ENCODE results near the gene SFMBT2.
A peak's percentile ranks its signal among the peaks of the same experiment; 100 is the strongest.

The SFMBT2 gene

DNA sequence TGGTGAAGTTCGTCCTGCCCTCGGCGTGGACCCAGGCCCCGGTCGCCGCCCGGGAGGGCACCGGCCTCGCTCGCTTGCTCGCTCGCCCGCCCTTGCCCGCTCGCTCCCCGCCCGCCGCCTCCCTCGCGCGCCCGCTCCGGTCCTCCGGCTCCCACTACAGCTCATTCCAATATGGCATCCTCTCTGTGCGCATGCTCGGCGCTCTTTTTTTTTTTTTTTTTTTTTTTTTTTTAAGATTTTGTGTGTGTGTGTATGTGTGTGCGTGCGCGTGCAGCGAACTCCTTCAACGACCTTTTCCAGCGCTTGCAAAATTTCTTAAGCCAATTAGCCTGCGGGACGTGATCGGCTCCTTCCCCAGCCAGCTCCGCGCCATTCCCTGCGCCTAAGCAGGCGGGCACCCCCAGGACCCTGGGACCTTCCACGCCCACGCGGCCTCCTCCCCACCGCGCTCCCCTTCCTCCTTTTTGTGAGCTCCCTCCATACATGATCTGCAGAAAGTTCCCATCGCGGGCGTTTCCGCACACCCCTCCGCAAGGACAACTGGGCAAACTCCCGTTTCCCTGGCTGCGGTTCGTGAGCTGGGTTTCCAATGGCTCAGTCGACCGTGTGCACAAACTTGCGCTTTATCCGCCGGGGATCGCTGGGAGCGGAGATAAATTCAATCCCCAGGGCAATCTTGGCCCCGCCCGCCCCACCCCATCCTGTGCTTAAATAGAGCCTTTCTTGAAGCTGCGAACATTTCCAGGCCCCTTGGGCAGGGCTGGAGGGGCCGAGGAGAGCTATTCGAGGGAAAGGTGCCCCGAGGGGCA is at the start of gene SFMBT2:
Gene SFMBT2, minus strand, starts transcription at position 173 of the 809 bp plus-strand sequence. CDS start 29,136 bp downstream, outside the sequence.
- DNase-seq, result peak in 41 of 51 donors; percentile 19 to 78 (median 52)

DNA sequence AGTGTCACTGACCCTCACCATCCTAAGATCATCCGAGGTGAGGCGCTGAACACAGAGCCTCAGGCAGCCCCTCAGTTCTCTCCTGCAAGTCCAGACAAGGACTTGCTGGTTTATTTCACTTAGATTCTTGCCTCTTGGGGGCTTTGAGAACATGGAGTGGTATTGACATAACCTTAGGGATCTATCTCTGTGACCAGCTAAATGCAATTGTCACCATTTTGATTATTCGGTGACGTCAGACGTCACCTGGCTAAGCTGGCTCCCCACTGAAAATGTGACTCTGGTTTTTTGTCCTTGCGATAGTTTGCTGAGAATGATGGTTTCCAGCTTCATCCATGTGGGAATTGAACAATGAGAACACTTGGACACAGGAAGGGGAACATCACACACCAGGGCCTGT is 49.2 kb upstream of the SFMBT2 start:
- no peak for DNase-seq

DNA sequence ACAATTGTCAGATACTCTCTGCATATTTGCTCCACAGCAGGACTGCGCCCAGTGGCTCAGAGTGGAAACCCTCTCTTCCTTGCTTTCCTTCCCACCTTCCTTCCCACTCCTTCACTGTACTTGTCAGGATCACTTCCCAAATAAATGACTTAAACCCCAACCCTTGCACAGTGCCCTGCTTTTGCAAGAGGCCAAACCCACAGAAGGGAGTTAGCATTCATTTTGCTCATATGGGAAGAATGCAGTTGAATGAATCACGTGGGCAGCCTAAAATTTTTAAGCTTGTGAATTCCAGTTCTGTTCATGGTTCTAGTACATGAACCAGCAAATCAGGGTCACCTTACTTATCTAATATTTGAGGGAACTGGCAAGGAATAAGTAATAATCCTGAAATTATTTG is 47.7 kb upstream of the SFMBT2 start:
- DNase-seq, result no peak

DNA sequence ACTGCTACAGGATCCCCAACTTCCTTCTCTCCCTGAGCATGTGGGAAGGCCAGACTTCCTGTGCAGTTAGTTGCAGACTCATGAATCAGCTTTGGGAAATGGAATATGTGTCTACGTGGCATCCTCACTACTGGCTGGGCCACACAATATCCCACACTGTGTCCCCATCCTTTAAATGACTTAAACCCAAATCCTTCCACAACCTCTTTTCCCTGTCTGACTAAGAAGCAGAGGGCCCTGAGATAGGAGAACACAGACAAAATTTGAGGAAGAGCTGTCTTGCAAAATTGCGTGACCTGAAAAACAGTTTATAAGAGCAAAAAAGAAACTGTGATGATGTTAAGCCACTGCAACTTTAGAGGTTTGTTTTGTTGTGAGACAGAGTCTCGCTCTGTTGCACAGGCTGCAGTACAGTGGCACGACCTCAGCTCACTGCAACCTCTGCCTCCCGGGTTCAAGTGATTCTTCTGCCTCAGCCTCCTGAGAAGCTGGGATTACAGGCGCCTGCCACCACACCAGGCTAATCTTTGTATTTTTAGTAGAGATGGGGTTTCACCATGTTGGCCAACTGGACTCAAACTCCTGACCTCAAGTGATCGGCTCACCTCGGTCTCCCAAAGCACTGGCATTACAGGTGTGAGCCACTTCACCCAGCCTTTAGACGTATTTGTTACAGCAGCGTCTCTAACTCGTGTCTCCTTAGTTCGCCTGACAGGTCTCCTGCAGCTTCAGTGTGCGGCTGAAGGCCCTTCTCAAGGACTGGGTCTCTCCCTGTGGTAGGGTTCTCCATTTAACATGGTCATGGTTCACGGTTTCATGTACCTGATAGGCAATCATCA is 46.9 kb upstream of the SFMBT2 start:
- DNase-seq, result no peak

DNA sequence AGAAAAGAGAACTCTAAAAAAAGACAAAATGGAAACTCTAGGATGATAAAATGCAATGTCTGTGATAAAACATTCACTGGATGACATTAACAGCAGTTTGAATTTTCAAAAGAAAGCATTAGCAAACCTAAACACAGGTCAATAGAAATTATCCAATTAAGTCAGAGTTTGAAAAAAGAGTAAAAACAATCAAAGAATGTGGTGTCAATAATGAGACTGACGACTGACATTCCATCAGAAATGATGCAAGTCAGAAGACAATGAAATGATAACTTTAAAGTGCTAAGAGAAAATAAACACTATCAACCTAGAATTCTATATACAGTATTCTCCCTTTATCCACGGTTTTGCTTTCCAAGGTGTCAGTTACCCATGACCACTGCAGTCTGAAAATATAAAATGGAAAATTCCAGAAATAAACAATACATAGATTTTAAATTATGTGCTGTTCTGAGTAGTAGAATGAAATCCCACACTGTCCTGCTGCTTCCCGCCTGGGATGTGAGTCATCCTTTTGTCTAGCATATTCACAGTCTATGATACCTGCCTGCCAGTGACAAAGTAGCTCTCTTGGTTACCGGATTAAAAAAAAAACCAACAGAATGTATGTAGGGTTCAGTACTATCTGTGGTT is 38.3 kb upstream of the SFMBT2 start:
- no peak for DNase-seq

DNA sequence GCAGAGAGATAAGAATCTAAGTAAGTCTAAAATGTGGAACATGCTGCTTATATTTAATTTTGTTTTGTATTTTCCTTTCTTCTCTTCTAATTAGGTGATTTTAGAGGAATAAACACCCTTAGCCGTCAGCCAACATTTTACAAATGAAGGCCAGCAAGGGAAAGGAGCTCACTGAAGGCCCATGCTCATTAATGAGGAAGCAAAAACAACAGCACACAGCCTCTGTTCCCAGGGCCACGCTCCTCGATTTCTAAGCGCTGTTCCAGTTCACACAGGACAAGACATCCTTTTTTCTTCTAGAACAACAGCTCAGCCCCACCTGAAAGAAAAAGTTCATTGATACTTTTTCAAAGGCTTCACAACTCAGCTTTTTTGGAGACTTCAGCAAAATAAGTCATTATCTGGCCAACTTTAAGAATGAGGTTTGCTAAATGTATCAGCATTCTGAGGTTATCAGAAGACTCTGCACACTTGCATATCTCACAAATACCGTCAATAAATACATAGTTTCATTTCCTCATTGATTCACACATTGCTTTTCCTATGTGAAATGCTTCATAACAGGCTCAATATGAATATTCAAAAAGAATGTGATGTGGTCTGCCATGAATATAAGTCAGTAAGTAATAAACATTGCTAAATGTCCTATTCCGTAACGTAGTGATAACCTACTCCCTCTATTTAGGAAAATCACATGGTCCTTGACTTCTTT is 34.8 kb upstream of the SFMBT2 start:
- DNase-seq, result peak in 14 of 51 donors; percentile 3 to 49 (median 16)

DNA sequence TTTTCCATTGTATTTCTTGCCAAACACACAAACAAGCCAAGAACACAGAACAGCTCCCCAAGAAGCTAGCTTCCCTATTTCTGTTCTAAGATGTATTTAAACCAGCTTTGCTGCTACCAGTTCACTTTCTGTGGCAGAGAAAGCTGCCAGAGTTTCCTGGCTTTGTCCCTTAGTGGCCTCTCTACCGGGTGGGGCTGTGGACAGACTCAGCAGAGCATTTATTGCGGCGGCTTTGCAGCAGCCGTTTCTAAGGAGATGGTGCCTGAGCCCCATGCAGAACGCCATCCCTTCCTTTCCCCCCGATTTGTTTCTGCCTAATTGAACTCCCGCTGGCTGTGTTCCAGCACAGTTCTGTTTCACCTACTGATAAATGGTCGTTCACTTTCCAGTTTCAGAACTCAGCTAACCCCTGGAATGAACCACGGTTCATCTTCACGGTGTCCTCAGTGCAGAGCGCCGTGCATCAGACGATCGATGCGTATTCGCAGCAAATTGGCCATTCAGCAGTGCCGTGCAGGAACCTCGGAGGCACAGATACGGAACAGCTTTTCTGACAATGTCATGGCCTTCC is 33.8 kb upstream of the SFMBT2 start:
- peak in 46 of 51 donors; percentile 6 to 85 (median 52) for DNase-seq

DNA sequence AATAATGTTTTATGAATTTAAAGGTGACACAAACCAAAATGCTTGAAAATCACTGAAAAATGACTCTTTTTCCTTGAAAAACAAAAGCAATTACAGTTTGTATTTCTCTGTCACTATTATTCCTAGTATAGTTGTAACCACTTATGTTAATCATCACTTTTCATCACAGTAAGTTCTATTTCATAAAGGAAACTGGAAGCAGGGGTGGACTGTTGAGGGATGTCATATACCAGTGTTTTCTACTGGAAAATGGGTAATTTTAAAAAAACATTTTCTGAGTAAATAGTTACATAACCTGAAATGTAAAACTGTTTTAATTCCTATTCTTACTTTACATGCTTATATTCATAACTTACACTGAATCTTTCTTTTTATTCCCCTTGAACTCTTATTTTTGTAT is 32.2 kb upstream of the SFMBT2 start:
- no peak for DNase-seq

DNA sequence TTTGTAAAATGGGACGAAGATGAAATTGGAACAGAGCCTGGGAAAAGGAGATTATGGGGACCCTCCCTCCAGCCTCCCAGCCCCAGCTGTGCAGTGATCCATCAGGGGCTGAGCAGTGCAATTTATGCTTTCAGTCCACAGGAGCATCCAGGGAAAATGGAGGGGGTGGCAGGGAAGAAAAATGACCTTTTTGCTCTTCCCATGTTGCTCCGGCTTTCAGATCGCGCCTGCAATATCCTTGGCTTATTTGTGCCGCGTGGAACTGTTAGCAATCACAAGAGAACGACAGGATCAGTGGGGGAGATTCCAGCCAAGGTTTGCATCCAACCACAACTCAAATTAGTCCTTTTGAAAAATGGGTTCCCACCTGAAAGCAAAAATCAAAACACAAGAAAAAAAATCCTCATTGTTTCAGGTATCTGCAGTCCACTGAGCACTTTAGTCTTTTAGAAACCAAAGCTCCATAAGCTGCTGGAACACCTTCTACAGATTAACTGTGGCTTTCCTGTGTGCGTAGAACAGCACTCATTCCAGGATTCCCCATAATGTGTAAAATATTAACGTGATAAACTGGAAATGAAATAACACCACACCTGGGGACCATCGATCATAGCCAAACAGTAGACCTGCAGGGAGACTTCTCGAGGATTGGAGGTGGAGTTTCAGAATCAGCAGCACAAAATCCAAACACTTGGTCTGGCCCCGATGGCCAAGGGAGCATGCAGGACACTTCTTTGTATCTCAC is 30.7 kb upstream of the SFMBT2 start:
- DNase-seq, result no peak

DNA sequence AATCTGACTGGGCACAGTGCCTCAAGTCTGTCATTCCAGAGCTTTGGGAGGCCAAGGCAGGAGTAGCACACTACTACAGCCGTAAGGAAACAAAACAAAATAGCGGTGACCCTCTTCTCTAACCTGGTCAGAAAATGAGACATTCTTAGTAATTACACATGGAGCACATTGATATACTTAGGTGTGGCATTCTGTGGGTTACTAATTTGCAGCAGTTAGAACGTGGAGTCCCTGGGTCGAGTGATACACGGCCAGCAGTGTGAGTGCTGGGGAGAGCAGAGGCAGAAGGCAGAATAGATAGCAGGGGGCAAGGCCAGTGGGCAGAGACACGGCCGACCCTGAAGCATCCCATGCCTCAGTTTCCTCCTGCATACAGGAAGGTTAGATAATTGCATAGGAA is 28.9 kb upstream of the SFMBT2 start:
- no peak for DNase-seq

DNA sequence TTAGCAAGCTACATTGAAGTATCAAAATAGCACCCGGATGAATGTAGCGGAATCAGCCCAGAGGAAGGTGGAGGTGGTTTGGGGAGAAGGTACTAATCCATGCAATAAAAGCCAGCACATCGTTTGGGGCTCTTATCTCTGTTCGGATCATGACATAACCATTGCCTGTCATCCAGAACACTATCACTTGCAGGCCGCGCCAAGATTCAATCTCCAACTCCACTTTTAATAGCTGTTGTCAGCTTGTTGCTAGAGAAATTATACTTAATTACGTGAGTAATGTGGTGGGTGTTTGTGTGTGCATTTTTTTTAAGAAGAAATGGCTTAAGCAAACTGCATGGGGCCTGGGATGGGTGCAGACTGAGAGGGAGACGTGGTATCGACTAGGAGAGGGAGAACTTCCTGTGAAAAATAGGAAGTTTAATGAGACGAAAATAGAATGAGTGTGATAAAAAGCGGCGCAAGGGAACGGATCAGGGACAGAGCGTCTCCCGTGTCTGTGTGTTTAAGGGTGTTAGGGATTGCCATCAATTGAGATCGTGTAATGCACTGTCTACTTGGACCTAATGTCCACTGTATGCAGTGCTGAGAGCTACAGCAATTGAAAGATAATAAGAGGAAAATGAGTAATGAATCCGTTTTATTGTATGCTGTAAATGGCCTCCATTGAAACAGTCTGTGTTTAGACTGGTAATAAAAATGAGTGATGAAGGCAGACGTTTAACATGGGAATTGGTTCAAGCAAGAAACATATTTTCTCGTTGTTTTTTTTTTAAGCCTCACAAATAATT is 27.6 kb upstream of the SFMBT2 start:
- DNase-seq, result peak in 1 of 51 donors; percentile 58

DNA sequence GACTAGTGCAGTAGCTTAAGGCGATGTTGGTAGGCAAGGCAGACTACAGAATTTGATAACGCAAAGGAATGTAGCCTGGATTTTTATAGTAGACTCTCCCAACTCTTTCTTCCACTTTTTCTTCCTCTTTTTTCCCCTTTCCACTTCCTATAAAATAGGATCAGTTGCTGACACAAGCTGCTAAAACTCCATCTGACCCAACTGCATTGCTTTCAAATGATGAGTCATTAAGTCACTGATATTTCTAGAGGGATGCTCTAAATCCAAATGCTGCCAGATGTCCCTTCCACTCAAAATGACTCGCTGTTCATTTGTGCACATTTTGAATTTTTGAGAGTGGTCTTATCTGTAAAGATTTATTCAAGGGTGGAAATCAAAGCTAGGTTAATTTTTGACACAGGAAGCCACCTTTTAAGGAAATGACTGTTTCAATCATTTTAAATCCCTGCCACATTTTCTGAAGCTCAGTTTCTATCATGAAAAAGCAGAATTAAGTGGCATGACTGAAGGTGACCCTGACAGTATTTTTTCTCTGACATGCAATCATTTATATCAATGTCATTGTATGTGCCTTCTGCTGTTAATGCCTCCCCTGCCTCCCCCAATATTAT is 25.8 kb upstream of the SFMBT2 start:
- DNase-seq, result no peak

DNA sequence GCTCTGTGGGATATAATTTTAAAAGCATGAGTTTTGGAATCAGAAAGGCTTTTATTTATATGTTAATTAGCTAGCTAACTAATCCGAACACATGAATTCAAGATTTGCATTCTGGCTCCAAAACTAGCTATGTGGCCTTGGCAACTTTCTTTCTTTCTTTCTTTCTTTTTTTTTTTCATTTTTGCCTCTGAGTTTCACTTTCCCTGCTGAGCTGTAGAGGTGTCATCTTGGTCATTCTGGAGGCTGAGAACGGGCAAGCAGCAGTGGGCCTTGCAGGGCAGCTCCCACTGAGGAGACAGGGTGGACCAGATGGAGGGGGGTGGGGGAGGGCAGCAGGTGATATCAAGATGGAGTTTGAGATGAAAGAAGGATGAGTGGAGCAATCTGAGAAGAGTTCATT is 24.8 kb upstream of the SFMBT2 start:
- no peak for DNase-seq

DNA sequence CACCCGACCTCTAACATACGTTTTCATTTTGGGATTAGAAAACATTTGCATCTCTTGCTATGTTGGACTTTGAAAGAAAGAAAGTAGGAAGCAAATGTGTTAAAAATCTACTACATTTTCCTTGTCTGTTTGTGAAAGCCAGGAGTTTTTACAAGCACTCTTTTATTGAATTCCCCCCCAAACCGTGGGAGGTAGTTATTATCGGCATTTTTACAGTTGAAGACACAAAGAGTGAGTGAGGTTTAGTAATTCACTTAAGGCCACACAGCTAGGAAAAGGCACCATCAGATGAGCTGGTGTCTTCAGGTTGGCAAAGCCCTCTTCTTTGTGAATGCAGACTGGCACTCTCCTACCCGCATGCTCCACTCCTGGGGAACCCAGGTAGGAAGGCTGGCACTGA is 23.5 kb upstream of the SFMBT2 start:
- no peak for DNase-seq

DNA sequence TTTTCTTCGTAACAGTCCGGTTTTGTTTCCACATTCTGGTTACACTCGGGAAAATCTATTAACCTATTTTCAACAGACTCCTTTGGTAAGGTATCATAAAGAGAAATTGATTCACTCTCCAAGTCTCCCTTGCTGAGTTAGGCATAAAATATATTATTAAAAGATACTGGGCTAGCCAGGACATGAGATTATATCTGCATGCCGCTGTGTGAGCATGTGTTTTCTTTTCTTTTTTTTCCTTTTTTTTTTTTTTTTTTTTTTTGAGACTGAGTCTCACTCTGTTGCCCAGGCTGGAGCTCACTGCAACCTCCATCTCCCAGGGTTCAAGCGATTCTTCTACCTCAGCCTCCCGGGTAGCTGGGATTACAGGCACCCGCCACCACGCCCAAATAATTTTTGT is 23.0 kb upstream of the SFMBT2 start:
- no peak for DNase-seq

DNA sequence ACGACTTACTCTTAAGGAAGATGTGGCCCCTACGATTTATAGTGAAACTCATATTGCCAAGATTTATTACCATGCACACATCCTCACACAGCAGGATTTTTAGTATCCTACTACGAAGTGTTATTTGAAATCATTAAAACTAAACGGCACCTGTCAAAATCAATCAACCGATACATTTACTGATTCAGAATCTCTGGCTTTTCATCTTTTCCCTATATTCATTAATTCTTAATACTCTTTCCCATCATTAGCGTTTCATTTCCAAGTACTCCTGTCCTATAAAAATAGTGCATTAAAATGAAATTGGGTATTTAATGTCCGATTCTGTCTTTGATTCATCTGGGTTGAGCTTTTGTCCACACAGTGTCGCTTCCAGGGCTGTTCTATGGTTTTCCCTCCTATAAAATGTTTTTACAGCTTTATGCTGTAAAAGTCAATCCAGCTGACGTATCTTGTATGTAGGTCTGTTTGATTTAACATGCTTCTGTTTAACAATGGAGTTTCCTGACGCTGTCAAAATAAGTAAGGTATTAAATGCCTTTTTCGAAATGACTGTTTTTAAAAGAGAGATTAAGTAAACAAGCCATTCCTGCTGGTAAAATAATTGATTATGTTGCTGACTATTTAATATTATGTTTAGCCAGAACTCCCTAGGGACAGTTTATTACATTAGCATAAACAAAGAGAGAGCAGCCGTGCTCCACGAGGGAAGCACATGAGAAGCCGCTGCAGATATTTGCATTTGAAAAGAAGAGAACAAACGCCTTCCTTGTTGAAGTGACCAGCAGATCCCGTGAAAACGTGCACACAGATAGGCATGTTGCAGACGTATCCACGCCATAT is 22.3 kb upstream of the SFMBT2 start:
- peak in 7 of 51 donors; percentile 8 to 25 (median 12) for DNase-seq

DNA sequence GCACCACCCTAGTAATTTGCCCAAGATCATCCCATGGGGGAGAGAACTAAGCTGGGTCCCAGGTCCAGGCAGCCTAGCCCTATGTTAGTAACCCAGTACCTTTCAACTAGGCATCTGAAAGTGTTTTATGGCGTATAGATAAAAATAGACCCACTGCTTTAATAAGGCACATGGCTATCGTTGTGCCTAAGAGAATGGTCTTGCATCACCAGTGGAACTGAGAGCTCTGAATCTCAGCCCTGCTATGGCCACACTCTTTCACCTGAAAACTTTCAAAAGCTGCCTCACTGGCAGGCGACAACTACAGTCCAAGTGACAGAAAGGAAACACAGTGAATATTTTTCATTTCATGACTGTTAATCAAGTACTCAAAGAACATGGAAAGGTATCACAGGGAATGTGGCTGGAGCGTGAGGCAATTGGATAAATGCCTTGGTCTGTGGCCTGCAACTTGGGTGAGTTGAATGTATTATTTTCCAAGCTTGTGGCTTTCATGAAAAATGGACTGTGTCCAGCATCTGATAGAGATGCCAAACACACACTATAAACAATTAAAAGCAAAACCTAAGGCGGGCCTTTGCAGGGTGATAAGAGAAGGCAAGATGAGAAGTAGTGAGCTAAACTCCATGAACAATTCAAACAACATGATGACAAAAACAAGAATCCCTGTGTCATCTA is 18.0 kb upstream of the SFMBT2 start:
- no peak for DNase-seq

DNA sequence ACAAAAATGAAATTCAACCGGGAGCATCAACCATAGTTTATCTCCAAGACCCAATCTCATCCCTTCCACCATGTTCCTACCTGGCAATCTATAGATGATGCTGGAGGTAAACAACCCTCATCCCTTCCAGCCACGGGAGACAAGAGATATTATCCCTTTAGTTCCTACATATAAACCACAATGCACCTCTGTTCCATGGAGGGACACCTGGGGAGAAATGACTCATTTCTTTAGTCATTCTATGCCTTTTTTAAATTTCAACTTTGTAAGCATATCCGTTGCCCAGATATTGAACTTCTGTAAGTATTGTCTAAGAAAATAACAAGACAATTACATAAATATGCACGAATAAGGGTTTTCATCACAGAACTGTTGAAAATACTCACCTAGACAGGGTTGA is 15.5 kb upstream of the SFMBT2 start:
- DNase-seq, result no peak

All from hypothalamus (tissue), 51 donors.